Stimulated activated CD4-positive, alpha-beta T cell treated with anti-CD3 and anti-CD28 coated beads, Interleukin-4, amount 100 ng/mL, for 4 hours (primary cell): ENCODE results near the gene CEP152.

ENCODE experiments used
- DNase-seq, 2 experiments: peaks; one replicate each; pipeline ENCODE4 v3.0.0-alpha.2; 2020

CEP152 gene

GRCh38 chr15:48761393-48762158 lies 49.3 kb downstream of the CEP152 start:
- no peak for DNase-seq

GRCh38 chr15:48759921-48760320 lies 50.9 kb downstream of the CEP152 start:
- no peak for DNase-seq

DNA sequence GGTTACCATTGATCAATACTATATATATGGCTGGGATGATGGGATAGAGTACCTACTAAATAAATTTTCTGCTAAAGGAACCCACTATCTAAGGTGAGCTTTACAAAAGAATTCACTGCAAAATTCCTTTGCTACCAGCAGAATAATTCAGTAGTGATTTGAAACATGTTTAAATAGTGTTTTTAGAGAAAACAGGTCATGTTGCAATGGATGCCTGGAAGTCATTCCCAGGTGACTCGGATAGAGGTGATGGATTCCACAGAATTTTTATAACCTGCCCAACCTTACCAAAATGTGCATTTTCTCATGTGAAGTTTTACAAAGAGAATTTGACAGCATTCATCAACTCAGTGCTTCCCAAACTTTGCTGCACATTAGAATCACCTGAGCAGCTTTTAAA lies 53.2 kb downstream of the CEP152 start:
- no peak for DNase-seq

GRCh38 chr15:48754011-48754410 lies 56.9 kb downstream of the CEP152 start:
- DNase-seq: no peak

GRCh38 chr15:48751595-48751994 lies 59.3 kb downstream of the CEP152 start:
- DNase-seq: no peak

DNA sequence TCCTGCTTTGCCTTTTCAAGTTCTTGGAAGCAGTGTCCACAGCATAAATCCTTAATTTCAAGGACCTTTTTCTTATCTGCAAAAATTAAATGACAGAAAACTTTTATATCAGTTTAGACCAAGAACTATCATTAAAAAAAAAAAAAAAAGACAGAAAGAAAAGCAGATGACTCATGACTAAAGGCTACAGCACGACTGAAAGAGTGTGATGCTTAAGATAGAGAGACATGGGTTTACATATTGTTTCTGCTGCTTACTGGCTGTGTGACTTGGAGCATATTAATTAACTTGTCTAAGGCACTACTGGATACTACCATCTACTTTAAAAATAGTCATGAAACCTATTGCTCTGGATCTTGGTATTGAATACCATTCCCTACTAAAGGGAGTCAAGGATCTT lies 62.3 kb downstream of the CEP152 start:
- no peak for DNase-seq

DNA sequence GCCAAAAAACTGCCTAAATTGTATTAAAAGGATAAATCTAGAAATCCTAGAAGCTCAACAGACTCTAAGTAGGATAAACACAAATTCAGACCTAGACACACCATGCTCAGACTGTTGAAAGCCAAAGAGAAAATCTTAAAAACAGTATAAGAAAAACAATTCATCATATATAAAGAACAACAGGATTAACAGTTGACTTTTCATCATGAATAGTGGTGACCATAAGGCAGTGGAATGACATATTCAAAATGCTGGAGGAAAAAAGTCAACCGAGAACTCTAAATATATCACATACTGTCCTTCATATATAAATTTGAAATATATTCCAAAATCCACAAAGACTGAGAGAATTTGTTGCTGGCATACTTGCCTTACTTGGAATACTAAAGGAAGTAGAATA lies 77.3 kb downstream of the CEP152 start:
- DNase-seq: no peak

GRCh38 chr15:48730506-48730905 lies 80.4 kb downstream of the CEP152 start:
- DNase-seq: no peak

DNA sequence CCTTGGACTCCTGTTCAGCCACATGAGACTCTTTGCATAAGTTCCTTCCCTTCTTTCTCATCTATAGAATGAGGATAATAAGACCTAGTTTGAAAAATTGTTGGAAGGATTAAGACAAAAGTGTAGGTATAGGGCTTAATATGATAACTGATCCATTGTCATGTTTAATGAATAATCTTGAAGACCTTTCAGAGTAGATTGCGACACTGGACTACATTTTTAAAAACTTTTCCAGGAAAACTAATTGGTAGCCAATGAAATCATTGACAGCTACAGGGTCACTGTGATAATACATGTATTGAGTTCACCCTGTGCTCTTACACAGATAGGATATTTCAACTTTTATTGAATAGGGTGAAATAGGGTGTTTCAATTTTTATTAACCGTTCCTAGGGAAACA lies 86.9 kb downstream of the CEP152 start:
- DNase-seq: no peak

GRCh38 chr15:48722764-48723661 lies 87.9 kb downstream of the CEP152 start:
- DNase-seq: no peak

DNA sequence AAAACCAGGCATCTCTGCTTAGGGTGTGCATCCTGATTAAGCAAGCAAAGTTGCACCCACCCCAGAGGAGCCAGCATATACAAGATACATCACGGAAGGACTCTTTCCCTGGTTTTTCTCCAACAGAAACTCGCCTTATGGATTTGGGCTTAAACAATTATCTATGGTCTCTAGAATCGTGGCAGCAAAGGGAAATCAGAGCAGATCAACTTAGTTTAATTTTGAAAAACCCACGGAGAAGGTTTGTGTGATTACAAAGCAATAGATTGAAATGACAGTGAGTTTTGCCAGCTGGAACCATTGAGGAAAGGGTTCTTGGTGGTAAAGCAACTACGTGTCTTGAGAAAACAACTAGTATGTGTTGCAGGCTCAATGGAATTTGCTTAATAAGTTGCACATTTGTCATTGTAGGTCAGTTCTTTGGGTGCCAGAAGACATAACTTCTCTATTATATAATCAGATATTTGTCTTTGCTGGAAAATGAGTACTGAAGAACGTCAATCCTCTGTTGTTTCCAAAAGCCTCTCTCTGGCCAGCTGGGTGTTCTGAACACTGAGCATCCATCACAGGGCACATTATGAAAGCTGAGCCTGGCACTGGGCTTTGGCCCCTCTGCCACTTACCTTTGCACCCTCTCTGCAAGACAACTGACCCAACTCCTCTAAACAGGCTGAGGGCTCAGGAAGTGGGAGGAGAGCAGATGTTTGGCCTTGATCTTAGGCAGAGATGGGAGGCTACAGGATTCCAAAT lies 89.6 kb downstream of the CEP152 start:
- DNase-seq: no peak

DNA sequence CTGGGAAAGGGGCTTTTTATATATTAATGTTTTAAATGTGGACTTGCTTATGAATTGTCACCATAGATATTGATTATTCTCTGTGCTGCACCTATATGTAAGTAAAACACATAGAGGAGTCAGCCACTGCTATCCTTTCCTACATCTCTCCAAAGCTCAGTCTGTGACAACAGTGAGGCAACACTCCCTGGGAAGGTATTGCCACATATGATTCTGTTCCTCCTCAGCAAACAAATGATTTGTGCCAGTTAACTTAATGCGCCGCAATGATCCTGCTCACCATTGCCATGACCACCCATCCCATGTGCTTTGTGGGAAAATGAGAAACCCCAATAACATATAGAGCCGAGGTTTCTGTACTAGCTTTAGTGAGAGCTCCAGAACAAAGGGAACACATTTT lies 90.2 kb downstream of the CEP152 start:
- no peak for DNase-seq

DNA sequence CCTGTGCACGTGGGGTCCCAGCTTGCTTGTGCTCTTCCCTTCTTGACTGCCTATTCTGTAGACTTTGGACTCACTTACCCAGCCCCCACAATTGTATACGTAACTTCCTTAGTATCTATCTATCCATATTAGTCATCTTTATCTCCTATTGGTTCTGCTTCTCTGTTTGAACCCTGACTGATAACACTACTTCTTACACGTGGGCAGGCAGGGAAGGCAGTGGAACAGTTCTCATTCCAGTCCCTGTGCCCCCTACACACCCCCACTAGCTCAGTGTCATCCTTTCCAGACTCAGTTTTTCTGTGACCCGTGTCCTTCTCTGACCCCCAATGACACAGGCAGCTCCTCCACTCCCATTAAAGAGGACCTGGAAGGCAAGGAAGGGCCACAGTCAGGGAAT lies 91.2 kb downstream of the CEP152 start:
- no peak for DNase-seq

DNA sequence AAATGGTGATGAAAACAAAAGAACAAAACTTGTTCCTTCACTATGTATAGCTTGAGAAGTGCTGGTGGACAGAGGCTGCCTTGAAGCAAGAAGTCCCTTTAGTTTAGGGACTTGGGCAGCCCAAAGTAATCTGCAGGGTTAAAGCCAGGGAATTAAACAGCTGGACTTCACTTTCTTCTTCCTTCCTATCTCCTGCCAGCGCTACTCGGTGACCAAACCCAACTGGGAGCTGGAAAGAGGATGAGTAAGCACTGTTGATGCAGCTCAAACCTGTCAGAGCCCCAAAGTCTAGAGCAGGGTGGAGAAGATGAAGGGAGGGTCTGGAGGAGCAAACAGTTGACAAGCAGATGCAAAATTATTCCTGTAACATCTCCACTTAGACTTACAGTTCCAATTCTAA lies 92.2 kb downstream of the CEP152 start:
- no peak for DNase-seq

DNA sequence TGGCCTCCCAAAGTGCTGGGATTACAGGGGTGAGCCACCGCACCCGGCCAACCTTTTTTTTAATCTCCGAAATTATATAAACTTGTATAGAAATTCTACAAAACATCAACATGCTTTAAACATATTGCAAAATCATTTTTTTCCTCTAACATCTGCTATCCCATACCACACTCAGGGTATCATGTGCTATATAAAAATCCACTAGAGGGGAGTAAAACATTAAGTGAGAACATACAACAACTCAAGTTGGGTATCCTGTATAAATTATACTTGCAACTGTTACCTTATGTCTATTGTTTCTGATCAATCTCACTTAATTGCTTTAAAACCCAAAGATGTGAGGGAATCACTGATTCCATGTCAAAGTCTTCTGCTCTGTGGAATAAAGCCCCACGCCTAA lies 93.4 kb downstream of the CEP152 start:
- no peak for DNase-seq

- DNase-seq: no peak
Observed at GRCh38 chr15:48712546-48712945, 98.3 kb downstream of the CEP152 start.

GRCh38 chr15:48710952-48711495 lies 99.8 kb downstream of the CEP152 start:
- no peak for DNase-seq

DNA sequence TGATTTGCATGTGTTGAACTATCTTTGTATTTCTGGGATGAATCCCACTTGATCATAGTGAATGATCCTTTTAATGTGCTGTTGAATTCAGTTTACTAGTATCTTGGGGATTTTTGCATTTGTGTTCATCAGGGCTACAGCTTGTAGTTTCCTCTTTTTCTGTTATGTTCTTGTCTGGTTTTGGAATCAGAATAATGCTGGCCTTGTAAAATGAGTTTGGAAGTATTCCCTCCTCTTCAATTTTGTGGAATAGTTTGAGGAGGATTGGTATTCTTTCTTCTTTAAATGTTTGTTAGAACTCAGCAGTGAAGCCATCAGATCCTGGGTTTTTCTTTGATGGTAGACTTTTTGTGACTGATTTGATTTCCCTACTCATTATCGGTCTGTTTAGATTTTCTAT lies 102.2 kb downstream of the CEP152 start:
- DNase-seq: no peak

DNA sequence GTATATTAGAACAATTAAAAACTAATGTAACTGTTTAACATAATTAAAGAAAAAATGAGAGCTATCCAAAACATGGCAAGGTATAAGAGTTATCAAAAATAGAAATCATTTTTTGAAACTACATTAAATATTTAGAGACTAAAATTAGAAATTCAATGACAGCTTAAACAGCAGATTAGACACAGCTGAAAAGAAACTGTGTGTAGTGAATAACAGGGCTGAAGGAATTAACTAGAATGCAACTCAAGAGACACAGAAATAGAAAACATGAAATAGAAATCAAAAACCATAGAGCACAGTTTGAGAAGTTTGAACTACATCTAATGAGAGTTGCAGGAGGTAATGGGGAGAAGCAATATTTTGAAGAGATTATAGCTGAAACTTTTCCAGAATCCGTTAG lies 105.5 kb downstream of the CEP152 start:
- no peak for DNase-seq

DNA sequence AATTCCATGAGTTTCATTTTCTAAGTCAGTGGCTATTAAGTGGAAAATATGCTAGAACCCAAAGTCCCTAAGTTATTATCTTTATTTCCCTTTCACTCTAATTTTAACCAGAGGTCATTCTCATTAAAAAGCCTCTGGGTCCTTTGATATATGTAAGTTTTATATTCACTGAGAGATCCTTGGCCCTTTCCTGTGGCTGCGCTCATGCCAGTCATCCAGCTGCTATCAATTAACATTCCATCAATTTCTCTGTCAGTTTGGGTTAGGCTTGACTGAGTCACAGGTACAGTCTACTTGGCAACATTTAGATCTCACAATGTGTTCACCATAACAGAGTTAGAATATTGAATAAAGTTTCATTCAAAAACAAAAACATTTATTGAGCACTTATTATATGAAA lies 107.3 kb downstream of the CEP152 start:
- DNase-seq: no peak

- no peak for DNase-seq
Observed at GRCh38 chr15:48702569-48703236, 108.2 kb downstream of the CEP152 start.

DNA sequence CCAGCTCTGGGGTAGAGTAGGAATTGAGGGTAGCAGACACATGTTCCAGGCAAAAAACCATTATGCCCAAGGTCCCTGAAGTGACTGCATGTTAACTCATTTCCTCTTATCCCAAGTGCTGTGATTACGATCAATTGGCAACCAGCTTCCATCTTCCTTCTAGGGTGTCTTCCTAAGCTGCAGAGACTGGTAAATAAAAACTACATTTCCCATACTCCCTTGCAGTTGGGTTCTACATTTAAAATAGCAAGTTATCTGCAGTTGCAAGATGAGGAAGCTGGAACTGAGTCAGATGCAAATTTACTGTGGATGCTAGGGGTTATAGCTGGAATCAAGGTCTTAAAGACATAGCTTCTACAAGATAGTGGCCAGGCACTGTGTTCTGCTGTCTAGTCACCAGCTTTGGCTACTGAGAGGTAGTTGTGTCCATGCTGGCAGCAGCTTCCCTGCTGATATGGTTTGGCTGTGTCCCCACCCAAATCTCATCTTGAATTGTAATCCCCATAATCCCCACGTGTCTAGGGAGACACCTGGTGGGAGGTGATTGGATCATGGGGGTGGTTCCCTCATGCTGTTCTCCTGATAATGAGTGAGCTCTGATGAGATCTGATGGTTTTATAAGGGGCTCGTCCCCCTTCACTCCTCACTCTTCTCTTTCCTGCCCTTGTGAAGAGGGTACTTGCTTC lies 114.1 kb downstream of the CEP152 start:
- no peak for DNase-seq
